GM18502 (cell line): Measurements from ENCODE around the gene CDH4.
"Not testable (repeated sequence)": the region's sequence is repeated elsewhere in the genome, so short reads cannot be mapped to it uniquely, and the experiment has no call there.

Experiments used
- ATAC-seq: cut with Tn5 transposase; IDR thresholded peaks from one replicate; pipeline ENCODE4 v1.9.1; 2021; ENCODE audit warnings: mild to moderate bottlenecking; ENCODE audit not compliant: unreplicated experiment, poor library complexity

CDH4 gene

DNA sequence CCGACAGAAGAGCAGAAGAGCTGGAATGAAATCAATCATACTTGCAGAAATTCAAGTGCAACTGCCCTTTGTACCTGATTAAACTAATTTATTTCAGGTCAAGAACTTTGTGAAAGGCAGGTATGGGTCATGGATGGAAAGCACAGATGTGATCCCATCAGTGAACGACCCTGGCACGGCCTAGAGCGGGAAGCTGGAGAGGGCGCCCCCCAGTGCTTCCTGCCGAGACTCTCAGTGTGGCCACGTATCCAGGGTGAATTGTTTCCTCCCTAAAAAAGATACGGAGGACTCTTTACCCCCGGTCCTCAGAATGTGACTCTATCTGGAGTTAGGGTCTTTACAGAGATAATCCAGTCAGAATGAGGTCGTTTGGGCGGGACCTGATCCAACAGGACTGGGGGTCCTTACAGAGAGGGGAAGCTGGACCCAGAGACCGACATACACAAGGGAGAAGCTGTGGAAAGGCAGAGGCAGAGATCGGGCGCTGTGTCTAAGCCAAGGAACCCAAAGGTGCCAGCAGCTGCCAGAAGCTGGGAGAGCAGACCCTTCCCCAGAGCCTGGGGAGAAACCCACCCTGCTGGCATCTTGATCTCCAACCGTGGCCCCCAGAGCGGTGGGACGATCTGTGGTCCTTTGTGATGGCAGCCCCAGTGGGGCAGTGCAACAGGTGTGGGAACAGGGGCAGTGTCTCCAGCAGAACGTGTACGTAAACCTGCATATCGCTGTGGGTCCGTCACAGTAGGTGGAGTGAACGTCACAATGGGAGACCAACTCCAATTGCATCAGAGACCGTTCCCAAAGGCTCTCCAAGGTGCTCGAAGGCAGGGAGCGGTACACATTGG is 721.7 kb downstream of the CDH4 start:
- ATAC-seq, result no peak

DNA sequence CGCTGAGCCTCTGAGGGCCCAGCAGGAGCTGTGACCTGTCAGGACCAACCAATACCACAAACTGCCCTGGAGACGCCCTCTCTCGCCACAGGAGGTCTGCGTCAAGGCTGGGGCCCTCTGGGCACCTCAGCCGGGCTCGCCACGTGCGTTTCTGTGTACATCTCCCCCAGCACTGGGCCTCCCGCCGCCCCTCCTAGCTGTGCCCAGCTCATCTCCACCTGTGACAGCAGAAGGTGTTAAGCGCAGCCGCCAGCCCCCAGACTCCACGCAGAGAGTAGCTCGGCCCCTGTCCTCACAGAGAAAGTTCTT is 722.2 kb downstream of the CDH4 start:
- ATAC-seq, result no peak

DNA sequence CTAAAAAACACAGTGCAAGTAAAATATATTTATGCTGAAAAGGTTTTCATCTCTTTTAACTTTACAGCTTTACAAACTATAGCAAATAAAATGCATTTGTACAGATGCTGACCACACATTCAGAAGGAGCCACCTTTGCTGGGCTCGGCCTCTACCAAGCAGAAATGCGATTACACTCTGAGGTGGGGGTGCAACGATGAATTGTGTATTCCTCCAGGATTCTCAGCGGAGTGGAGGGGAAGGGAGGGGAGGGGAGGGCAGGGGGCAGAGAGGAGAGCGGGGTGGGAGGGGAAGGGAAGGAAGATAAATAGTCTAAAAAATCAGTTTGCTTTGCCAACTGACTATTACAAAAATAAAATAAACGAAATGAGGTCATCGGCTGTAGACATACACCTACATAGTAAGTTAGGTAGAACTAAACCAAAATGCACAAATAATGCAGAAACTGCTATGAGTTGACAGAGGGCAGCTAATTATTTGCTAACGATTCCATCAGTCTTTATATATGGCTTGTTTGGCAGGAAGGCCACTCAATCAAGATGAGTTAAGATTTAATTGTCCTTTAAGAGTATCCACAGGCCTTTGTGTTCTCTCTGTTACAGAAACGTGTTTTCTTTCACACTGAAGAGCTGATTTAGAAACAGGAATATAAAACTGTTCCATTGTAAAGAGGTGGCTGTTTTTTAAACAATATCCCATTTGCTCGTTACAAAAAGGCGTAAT is 723.5 kb downstream of the CDH4 start:
- ATAC-seq, result no peak

DNA sequence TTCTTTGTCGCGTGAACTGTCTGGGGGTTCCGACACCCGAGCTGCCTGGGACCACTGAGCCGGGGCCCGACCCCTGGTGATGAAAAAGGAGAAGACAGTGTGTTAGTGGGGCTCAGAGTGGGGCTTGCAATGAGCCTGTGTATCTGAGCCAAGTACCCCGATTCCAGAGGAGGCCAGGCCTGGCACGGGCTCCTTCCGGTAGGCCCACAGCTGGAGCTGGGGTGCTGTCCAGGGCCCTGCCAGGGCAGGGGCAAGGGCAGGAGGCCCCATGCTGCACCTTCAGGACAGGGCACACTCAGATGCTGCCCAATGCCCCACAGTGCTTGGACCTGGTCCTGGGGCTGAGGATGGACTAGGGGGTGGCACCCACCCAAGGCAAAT is 724.2 kb downstream of the CDH4 start:
- no peak for ATAC-seq

DNA sequence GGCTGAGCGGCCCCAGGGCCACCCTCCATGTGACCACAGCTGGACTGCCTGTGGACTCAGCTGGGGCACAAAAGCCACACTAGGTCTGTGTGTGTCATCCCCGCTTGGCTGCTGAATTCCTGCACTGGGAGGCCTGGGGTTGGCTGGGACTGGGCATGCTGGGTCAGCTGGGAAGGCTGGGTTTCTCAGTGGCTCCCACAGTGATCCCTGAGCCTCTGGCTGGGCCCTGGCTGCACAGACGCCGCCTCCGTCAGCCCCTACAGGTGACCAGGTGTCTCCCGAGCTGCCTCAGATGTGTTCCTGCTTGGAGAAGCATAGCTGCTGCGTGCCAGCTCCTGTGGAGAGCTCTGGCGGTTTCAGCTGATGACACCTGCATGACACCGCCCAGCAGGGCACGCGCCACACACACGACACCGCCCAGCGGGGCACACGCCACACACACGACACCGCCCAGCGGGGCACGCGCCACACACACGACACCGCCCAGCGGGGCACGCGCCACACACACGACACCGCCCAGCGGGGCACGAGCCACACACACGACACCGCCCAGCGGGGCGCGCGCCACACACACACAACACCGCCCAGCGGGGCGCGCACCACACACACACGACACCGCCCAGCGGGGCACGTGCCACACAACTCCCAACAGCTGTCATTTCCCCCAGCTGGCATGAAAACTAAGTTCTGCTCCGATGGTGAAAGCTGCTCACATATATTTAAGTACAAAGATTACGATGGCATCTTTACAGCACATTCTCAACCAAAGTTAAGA is 724.8 kb downstream of the CDH4 start:
- no peak for ATAC-seq

DNA sequence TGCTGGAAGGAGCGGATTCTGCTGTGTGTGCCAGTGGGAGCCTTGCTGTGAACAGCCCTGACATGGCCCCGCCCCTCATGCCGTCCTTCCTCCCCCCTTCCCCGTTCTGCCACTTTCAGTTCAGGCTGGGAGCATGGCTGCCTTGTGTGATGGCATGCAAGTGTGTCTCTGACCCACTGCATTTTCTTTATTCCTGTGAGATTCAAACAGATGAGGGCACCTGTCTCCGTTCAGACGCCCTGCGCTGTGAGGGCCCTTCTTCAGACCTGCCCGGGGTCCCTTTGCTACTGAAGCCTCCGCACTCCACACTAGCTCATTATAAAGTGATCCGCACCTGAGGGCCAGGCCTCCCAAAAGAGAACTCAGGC is 725.3 kb downstream of the CDH4 start:
- ATAC-seq, result no peak

DNA sequence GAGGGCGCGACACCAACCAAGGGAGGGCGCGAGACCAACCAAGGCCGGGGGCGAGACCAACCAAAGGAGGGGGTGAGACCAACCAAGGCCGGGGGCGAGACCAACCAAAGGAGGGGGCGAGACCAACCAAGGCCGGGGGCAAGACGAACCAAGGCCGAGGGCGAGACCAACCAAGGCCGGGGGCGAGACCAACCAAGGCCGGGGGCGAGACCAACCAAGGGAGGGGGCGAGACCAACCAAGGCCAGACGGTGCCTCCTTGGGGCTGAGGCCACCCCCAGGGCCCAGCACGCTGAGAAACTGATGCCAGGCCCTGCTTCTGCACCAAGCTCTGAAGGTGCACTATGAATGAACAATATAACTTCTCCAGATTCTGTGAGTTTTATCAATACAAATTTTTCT is 726.4 kb downstream of the CDH4 start:
- ATAC-seq, result no peak

DNA sequence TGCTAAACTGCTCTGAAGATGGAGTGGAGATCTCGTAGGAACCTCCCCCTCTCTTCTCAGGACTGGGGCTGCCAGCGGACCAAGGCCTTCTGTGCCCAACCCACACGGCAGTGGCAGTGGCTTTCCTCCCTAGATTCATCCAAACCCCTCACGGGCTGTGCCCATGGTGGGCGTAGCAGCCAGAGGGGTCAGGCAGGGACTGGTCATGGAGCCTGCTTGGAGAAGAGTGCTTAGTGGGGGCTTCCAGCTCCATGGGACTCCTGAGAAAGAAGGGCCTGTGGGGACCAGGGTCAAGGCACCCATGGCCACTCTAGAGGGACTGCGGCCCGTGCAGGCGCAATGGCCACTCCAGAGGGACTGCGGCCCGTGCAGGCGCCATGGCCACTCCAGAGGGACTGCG is 727.0 kb downstream of the CDH4 start:
- ATAC-seq, result no peak

DNA sequence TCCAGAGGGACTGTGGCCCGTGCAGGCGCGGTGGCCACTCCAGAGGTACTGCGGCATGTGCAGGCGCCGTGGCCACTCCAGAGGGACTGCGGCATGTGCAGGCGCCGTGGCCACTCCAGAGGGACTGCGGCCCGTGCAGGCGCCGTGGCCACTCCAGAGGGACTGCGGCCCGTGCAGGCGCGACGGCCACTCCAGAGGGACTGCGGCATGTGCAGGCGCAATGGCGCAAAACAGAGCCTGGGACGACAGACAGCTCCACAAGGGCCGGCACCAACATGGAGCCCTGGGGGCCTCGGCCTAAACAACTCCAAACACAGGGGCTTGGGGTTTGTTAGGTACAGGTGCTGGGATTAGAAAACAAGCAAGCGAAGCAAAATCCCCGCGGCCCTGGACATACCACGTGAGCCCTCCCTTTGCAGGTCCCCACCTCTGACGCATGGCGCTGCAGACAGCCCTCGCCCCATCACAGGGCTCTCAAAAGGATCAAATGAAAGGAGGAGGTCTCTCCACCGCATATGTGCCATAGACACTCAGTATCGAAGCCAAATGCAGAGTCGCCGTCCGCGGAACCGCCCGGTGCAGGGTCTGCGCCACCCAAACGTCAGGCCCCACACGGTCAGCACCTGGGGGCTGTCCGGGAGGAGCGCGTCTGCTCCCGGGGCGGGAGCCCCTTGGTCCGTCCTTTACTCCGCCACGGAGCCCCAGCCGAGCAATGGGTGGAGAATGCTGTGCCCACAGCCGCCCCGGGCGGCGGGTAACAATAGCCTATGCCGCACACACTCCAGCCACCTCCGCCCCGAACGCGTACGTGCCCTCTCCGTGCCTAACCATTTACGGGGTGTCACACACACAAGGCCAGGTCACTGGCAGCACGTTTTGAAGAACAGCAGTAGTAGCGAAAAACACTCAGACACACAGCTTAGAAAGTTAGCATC is 727.9 kb downstream of the CDH4 start:
- ATAC-seq, result no peak

DNA sequence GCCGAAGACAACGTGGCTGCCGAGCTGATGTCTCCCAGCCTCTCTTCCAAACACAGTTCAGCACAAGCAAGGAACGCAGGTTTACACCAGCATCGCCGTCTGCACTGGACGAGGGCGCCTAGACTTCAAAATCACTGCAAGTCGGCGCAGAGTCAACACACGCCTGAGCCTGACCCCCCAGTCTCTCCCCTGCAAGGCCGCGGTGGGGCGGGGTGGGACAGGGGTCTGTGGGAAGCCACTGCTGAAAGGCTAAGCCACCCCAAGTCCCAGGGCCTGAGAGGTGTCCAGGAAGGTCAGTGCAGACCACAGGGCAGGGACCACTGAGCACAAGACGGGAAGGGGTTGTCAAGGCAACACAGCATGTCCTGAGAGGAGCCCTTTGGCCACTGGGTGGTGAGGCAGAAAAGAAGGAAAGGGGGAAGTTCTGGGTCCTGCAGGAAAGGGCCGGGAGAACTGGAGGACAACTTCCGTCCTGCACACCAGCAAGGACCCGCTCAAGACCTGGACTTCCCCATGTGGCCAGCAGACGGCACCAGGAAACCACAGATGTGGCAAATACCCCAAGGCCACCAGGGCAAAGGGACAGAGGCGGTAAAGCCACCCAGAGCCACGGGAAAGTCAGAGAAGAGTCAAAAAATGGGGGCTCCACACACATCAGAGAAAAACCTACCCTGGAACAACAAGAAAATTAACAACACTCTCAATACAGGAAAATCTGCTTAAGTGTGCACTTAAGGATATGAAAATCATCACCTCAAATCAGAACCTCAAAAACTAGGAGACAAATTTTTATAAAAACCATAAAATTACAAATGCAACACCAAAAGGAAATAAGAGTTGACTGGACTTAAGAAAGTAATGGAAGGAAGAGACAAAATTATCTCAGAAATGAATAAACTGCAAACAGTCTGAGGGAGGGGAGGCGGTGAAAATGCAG is 728.9 kb downstream of the CDH4 start:
- no peak for ATAC-seq

DNA sequence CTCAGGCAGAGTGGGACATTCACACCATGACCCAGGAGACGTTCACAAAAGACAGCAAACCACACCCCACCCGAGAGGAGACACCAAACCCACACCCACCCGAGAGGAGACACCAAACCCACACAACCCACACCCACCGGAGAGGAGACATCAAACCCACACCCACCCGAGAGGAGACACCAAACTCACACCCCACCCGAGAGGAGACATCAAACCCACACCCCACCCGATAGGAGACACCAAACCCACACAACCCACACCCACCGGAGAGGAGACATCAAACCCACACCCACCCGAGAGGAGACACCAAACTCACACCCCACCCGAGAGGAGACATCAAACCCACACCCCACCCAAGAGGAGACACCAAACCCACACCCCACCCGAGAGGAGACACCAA is 729.6 kb downstream of the CDH4 start:
- ATAC-seq, result not testable (repeated sequence)

DNA sequence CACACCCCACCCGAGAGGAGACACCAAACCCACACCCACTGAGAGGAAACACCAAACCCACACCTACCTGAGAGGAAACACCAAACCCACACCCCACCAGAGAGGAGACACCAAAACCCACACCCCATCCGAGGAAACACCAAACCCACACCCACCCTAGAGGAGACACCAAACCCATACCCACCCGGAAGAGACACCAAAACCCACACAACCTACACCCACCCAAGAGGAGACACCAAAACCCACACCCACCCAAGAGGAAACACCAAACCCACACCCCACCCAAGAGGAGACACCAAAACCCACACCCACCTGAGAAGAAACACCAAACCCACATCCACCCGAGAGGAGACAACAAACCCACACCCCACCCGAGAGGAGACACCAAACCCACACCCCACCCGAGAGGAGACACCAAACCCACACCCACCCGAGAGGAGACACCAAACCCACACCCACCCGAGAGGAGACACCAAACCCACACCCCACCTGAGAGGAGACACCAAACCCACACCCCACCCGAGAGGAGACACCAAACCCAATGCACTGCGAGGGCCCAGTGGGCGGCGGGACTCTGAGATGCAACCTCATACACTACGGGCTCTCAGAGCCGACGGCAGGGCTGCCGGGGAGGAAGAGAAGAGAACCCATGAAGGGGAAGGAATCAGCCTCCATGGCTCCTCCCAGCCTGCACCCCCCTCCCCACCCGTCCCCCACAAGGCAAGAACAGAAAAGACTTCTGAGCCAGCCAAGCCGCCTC is 730.3 kb downstream of the CDH4 start:
- ATAC-seq, result no peak

DNA sequence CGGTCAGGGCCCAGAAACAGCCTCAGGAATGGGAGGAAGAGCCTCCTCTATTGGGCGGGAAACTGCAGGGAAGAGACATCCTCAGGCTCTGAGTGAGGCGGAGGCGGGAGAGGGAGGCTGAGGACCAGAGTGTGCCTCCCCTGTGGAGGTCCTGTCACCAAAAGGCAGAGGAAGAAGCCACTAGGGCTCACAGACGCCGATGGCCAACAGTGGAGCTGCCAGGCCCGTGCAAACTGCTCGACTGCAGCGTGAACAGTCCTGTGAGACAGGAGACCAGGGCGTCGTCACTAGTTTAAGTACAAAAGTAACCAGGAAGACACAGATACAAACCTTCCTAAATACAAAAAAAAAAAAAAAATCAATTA is 730.9 kb downstream of the CDH4 start:
- ATAC-seq, result no peak

DNA sequence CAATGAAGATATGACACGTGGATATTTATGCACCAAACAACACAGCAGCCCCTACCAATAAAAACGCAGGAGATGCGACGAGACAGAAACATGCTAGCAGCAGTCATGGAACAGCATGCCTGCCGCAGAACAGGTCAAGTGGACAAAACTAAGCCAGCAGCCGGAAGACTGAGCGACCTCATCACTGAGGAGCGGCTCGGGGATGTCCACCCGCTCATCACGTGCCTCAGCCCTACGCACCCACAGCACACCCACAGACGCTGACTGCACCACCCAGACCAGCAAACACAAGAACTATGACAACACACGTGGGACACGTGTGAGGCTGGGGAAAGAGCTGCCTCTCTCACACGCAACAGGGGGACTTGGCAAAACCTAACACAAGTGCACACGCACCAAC is 731.9 kb downstream of the CDH4 start:
- no peak for ATAC-seq

DNA sequence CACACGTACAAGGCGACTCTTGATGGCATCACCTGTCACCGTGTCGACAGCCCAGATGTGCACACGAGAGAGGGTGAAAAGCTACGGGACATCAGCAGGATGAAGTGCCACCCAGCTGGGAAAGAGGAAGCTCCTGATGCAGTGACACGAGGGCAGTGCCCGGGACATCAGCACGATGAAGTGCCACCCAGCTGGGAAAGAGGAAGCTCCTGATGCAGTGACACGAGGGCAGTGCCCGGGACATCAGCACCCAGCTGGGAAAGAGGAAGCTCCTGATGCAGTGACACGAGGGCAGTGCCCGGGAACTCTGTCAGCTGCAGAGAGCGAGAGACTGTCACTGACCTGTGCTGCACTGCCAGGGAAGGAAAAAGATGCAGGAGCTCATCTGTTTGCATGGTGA is 732.4 kb downstream of the CDH4 start:
- not testable (repeated sequence) for ATAC-seq

DNA sequence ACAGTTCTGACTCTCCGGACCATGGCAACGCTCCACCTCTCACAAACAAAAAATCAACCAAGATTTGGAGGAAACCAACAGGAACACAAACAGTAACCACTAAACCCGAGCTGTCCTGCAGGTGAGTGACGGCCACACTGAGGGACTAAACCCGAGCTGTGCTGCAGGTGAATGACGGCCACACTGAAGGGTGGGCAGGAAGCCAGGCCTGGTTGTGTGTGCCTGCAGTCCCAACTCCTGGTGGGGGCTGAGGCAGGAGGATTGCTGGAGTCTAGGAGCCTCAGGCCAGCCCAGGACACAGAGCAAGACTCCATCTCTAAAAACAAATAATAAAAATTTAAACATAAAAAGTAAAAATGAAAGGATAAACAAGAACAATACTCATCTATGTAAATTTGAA is 733.0 kb downstream of the CDH4 start:
- no peak for ATAC-seq

DNA sequence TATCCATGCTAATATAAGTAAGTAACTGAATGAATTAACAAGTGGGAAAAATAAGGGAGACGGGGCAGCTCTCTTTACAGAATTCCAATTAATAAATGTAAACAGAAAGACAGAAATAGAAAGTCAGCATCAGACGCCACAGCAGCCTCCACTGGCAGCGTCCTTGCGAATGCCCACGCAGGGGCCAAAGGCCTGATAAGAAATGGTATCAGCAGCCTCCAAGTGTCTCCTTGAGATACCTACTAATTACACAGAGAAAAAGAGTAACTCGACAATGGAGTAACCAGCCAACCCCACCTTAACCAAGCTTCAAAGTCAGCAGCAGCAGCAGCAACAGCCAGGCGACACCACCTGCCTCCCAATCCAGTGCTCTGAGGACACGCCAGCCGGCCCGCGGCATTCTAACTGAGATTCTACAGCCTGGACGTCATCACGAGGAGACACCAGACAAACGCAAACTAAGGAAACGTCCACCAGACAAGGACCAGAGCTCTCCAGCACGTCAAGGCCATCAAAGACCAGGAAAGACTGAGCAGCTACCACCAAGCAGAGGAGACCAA is 734.8 kb downstream of the CDH4 start:
- no peak for ATAC-seq

DNA sequence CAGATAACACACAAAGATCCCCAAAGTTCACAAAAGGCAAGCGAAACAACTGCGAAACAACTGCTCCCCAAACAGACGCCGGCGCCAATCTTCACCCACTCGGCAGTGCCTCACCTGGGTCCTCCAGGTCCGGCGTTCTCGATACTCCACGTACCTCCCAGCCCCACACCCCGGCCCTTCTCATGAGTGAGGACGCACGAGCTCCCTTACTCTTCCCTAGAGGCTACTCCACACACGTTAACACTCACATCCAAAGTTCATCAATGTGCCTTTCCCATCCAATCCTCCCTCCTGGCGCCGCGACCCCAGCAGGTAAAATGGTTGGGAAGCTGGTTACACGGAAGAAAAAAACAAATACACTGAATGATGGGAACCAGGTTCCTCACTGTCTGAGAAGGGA is 736.6 kb downstream of the CDH4 start:
- ATAC-seq, result no peak
